HepG2 (cell line): ENCODE measurements around the gene NEU4. TPM values are rescaled to one million over a fixed set of nuclear protein-coding genes. Genes with fewer than 3 reads are reported as not detected.

Source experiments
- ARHGAP35 ChIP-seq: sonication (generic); formaldehyde crosslinking; IDR thresholded peaks from 2 replicates; pipeline ENCODE4 v1.9.0; 2022; ENCODE audit warnings: mild to moderate bottlenecking, inconsistent platforms, moderate library complexity, missing genetic modification reagents, borderline replicate concordance
- HNRNPL ChIP-seq: fragments of 200-400 bp; formaldehyde crosslinking; IDR thresholded peaks from 2 replicates; pipeline ENCODE4 v1.6.1; 2017; ENCODE audit warnings: mild to moderate bottlenecking, low read depth, low read length
- HOXA3 ChIP-seq: sonication (generic); formaldehyde crosslinking; IDR thresholded peaks from 2 replicates; pipeline ENCODE4 v1.5.0; 2020; ENCODE audit warnings: missing genetic modification reagents
- JUND ChIP-seq: sonication (generic); formaldehyde crosslinking; IDR thresholded peaks from 2 replicates; pipeline ENCODE4 v1.8.0; 2022; ENCODE audit warnings: mild to moderate bottlenecking, missing genetic modification reagents
- KAT2B ChIP-seq: fragments of 150-350 bp; IDR thresholded peaks from 2 replicates; pipeline ENCODE4 v1.6.1; 2014; ENCODE audit warnings: low read depth, low read length, borderline replicate concordance
- KLF15 ChIP-seq: sonication (generic); formaldehyde crosslinking; IDR thresholded peaks from 2 replicates; pipeline ENCODE4 v1.8.1; 2023; ENCODE audit warnings: borderline replicate concordance, mild to moderate bottlenecking, inconsistent platforms, missing genetic modification reagents, mixed read lengths
- NR2F2 ChIP-seq: IDR thresholded peaks from 2 replicates; pipeline ENCODE4 v1.6.1; 2012; ENCODE audit warnings: low read depth, inconsistent platforms, borderline replicate concordance
- PAX8 ChIP-seq: sonication (generic); formaldehyde crosslinking; IDR thresholded peaks from 2 replicates; pipeline ENCODE4 v1.8.0; 2022; ENCODE audit warnings: mild to moderate bottlenecking, missing genetic modification reagents, borderline replicate concordance
- POLR2G ChIP-seq: fragments of 200-400 bp; formaldehyde crosslinking; IDR thresholded peaks from 2 replicates; pipeline ENCODE4 v1.6.1; 2018; ENCODE audit warnings: mild to moderate bottlenecking, low read depth, low read length, moderate library complexity
- REL ChIP-seq: sonication (generic); formaldehyde crosslinking; conservative IDR thresholded peaks from 2 replicates; pipeline ENCODE4 v1.8.0; 2022; ENCODE audit warnings: mild to moderate bottlenecking, missing genetic modification reagents, moderate library complexity
- STAG1 ChIP-seq: sonication (generic); formaldehyde crosslinking; IDR thresholded peaks from 2 replicates; pipeline ENCODE4 v1.4.0; 2020; ENCODE audit warnings: missing genetic modification reagents
- SUZ12 ChIP-seq: fragments of 150-350 bp; IDR thresholded peaks from 2 replicates; pipeline ENCODE4 v1.6.1; 2014; ENCODE audit warnings: low read depth, low read length
- TSC22D2 ChIP-seq: sonication (generic); formaldehyde crosslinking; IDR thresholded peaks from 2 replicates; pipeline ENCODE4 v1.5.1; 2020; ENCODE audit warnings: missing genetic modification reagents, mild to moderate bottlenecking, borderline replicate concordance
- U2AF1 ChIP-seq: fragments of 200-400 bp; formaldehyde crosslinking; optimal IDR thresholded peaks from 2 replicates; pipeline ENCODE3; 2017; ENCODE audit warnings: mild to moderate bottlenecking, low read depth, low read length
- ZFYVE20 ChIP-seq: sonication (generic); formaldehyde crosslinking; IDR thresholded peaks from 2 replicates; pipeline ENCODE4 v1.8.0; 2023; ENCODE audit warnings: low read depth, mild to moderate bottlenecking, moderate library complexity, missing genetic modification reagents, borderline replicate concordance
- ZKSCAN8 ChIP-seq: IDR thresholded peaks from 2 replicates; pipeline ENCODE4 v1.6.1; 2016; ENCODE audit warnings: borderline replicate concordance, missing genetic modification reagents, missing compliant biosample characterization
- ZMAT3 ChIP-seq: sonication (generic); formaldehyde crosslinking; conservative IDR thresholded peaks from 2 replicates; pipeline ENCODE4 v1.7.0; 2021; ENCODE audit warnings: missing genetic modification reagents
- ZNF205 ChIP-seq: IDR thresholded peaks from 2 replicates; pipeline ENCODE4 v1.6.1; 2018; ENCODE audit warnings: missing biosample characterization, missing genetic modification reagents
- ZNF530 ChIP-seq: sonication (generic); formaldehyde crosslinking; IDR thresholded peaks from 2 replicates; pipeline ENCODE4 v1.5.0; 2020; ENCODE audit warnings: low read depth, mild to moderate bottlenecking, missing genetic modification reagents
- ZNF549 ChIP-seq: sonication (generic); formaldehyde crosslinking; IDR thresholded peaks from 2 replicates; pipeline ENCODE4 v1.5.0; 2020; ENCODE audit warnings: missing genetic modification reagents
- ZNF790 ChIP-seq: sonication (generic); formaldehyde crosslinking; IDR thresholded peaks from 2 replicates; pipeline ENCODE4 v1.8.0; 2022; ENCODE audit warnings: missing genetic modification reagents, mild to moderate bottlenecking, borderline replicate concordance
- ZNF879 ChIP-seq: sonication (generic); formaldehyde crosslinking; IDR thresholded peaks from 2 replicates; pipeline ENCODE4 v1.8.1; 2023; ENCODE audit warnings: missing genetic modification reagents
- polyA plus RNA-seq, 8 experiments: library from polyadenylated mRNA; depleted of rRNA in 3 of 8; stranded (reverse) in 7 of 8; unstranded in 1 of 8; fragments of >200 nt; fragmentation: Illumina TruSeq in 4 of 8; extraction: Trizol in 4 of 8; gene quantifications; 2 replicates each; pipeline versions ENCODE4 v1.2.1 to v1.2.3, GENCODE V29; 2011 to 2016; ENCODE audit warnings: low read depth in 4 of 8, missing spikeins in 1 of 8, mixed read lengths in 1 of 8; ENCODE audit not compliant: insufficient read depth in 1 of 8
- total RNA-seq, 5 experiments: library from RNA; depleted of rRNA; stranded (reverse); fragments of >200 nt; fragmentation: Illumina TruSeq; extraction: Trizol; gene quantifications; 2 replicates each; pipeline ENCODE4 v1.2.3, GENCODE V29; 2016; ENCODE audit warnings: low read depth in 1 of 5
- TF ChIP-seq, protein P1 (sequence below): sonication (generic); formaldehyde crosslinking; IDR thresholded peaks from 2 replicates; pipeline ENCODE4 v1.5.0; 2020; ENCODE audit warnings: mild to moderate bottlenecking, missing genetic modification reagents, borderline replicate concordance
- TF ChIP-seq, protein P2 (sequence below): sonication (generic); formaldehyde crosslinking; IDR thresholded peaks from 2 replicates; pipeline ENCODE4 v1.5.1; 2020; ENCODE audit warnings: mild to moderate bottlenecking, moderate library complexity, missing genetic modification reagents
- TF ChIP-seq, protein P3 (sequence below): sonication (generic); formaldehyde crosslinking; conservative IDR thresholded peaks from 2 replicates; pipeline ENCODE4 v1.4.0; 2020; ENCODE audit warnings: missing genetic modification reagents

Gene NEU4
- total and polyA plus RNA-seq, 2 of the 13 experiments (the other 11 are each of a cell fraction or from before 2014, with no cell fraction given), result 53.5 to 107 TPM

DNA sequence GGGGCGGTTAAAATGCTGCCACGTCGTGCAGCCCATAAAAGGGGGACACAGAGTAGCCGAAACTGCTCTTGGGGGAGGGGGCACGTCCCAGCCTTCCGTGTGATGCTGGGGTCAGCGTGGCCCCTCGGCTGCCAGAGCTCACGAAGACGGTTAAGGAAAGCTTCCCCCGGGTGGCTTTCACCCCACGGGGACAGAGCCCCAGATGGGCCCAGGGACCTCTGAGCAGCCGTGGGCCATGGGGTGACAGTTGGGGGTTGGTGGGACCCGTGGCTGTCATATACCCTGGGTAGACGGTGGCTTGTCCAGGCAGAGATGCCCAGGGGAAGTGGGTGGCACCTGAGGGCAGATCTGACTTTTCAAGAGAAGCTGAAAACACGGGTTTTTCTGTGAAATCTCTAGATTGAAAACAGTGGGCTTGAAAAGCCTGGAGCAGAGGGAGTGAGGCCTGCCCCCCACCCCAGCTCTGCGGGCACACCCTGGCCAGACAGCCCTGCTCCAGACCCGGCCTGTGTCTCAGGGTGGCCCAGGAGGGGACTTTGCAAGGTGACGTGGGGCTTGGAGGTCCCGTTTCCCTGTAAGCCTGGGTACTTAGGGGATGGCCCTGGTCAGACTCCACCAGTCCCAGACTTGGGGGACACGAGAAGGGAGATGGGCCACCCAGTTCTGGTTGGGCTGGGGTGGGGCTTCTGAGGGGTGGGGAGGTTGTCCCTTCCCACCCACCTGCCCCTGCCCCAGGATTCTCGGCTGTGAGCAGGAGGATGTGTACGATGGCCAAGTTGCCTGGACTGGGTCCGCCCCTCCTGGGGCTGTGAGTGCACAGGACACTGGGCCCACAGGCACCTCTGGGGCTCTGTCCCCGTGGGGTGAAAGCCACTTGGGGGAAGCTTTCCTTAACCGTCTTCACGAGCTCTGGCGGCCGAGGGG is 652 bp downstream of the NEU4 start (continued):
- TF ChIP-seq, protein P1, sequence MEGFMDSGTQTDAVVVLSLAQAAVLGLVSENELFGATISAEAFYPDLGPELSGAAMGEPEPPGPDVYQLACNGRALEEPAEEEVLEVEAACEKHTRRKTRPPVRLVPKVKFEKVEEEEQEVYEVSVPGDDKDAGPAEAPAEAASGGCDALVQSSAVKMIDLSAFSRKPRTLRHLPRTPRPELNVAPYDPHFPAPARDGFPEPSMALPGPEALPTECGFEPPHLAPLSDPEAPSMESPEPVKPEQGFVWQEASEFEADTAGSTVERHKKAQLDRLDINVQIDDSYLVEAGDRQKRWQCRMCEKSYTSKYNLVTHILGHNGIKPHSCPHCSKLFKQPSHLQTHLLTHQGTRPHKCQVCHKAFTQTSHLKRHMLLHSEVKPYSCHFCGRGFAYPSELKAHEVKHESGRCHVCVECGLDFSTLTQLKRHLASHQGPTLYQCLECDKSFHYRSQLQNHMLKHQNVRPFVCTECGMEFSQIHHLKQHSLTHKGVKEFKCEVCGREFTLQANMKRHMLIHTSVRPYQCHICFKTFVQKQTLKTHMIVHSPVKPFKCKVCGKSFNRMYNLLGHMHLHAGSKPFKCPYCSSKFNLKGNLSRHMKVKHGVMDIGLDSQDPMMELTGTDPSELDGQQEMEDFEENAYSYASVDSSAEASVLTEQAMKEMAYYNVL, result no peak
- no peak for TF ChIP-seq KAT2B
- no peak for TF ChIP-seq ZFYVE20
- TF ChIP-seq ZMAT3 (CRISPR knock-in tag), result 0 out of 2 replicates have a peak, but pooled peaks have one; percentile 45
- no peak; the same call in 1 of the 2 replicates for TF ChIP-seq POLR2G
- TF ChIP-seq ZNF549 (CRISPR knock-in tag), result no peak
- no peak for TF ChIP-seq TSC22D2
- TF ChIP-seq ZNF790 (CRISPR knock-in tag), result 0 out of 2 replicates have a peak, but pooled peaks have one; percentile 24
- 0 out of 2 replicates have a peak, but pooled peaks have one; percentile 34 for TF ChIP-seq ZNF879 (CRISPR knock-in tag)
- TF ChIP-seq PAX8 (CRISPR knock-in tag), result 0 out of 2 replicates have a peak, but pooled peaks have one; percentile 21
- TF ChIP-seq, protein P2, sequence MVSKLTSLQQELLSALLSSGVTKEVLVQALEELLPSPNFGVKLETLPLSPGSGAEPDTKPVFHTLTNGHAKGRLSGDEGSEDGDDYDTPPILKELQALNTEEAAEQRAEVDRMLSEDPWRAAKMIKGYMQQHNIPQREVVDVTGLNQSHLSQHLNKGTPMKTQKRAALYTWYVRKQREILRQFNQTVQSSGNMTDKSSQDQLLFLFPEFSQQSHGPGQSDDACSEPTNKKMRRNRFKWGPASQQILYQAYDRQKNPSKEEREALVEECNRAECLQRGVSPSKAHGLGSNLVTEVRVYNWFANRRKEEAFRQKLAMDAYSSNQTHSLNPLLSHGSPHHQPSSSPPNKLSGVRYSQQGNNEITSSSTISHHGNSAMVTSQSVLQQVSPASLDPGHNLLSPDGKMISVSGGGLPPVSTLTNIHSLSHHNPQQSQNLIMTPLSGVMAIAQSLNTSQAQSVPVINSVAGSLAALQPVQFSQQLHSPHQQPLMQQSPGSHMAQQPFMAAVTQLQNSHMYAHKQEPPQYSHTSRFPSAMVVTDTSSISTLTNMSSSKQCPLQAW (CRISPR knock-in tag), result no peak
- no peak for TF ChIP-seq U2AF1
- TF ChIP-seq SUZ12, result no peak
- no peak for TF ChIP-seq REL
- TF ChIP-seq ARHGAP35 (CRISPR knock-in tag), result 0 out of 2 replicates have a peak, but pooled peaks have one; percentile 14
- TF ChIP-seq HOXA3 (CRISPR knock-in tag), result no peak
- TF ChIP-seq ZKSCAN8 (CRISPR knock-in tag), result no peak
- no peak for TF ChIP-seq STAG1 (CRISPR knock-in tag)
- TF ChIP-seq NR2F2, result 0 out of 2 replicates have a peak, but pooled peaks have one; percentile 5
- no peak for TF ChIP-seq ZNF530 (CRISPR knock-in tag)
- TF ChIP-seq, protein P3, sequence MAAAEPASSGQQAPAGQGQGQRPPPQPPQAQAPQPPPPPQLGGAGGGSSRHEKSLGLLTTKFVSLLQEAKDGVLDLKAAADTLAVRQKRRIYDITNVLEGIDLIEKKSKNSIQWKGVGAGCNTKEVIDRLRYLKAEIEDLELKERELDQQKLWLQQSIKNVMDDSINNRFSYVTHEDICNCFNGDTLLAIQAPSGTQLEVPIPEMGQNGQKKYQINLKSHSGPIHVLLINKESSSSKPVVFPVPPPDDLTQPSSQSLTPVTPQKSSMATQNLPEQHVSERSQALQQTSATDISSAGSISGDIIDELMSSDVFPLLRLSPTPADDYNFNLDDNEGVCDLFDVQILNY (CRISPR knock-in tag), result 0 out of 2 replicates have a peak, but pooled peaks have one; percentile 2
- TF ChIP-seq JUND (CRISPR knock-in tag), result peak; percentile 40; the same call in 1 of the 2 replicates
- no peak for TF ChIP-seq KLF15
- peak; percentile 38; the same call in 1 of the 2 replicates for TF ChIP-seq HNRNPL
- TF ChIP-seq ZNF205 (CRISPR knock-in tag), result no peak
